HepG2 (cell line): ENCODE results near the gene TFEB. TPM values are rescaled to one million over a fixed set of nuclear protein-coding genes. Genes with fewer than 3 reads are reported as not detected.

Experiments used
- ADNP ChIP-seq: sonication (generic); formaldehyde crosslinking; IDR thresholded peaks from 2 replicates; pipeline ENCODE4 v1.4.0; 2020; ENCODE audit warnings: missing genetic modification reagents
- CCAR2 ChIP-seq: fragments of 200-400 bp; formaldehyde crosslinking; optimal IDR thresholded peaks from 2 replicates; pipeline ENCODE3; 2018; ENCODE audit warnings: low read depth, mild to moderate bottlenecking, low read length, moderate library complexity
- ELF3 ChIP-seq: IDR thresholded peaks from 2 replicates; pipeline ENCODE4 v1.6.1; 2016; ENCODE audit warnings: missing genetic modification reagents, missing compliant biosample characterization
- FOXO1 ChIP-seq: sonication (generic); formaldehyde crosslinking; IDR thresholded peaks from 2 replicates; pipeline ENCODE4 v1.4.0; 2020; ENCODE audit warnings: missing genetic modification reagents
- HOMEZ ChIP-seq: IDR thresholded peaks from 2 replicates; pipeline ENCODE4 v1.6.1; 2016; ENCODE audit warnings: low read depth
- KDM5A ChIP-seq: fragments of 200-600 bp; sonication (generic); IDR thresholded peaks from 2 replicates; pipeline ENCODE4 v1.7.0; 2018; ENCODE audit warnings: antibody characterized with exemption, mild to moderate bottlenecking, low read length, borderline replicate concordance
- NONO ChIP-seq, 2 experiments: fragments of 450-650 bp in 1 of 2; sonication (generic) in 1 of 2; formaldehyde crosslinking in 1 of 2; IDR thresholded peaks in 1 of 2; conservative IDR thresholded peaks in 1 of 2; 2 replicates each; pipeline versions ENCODE4 v1.6.1 to v1.8.0; 2017 to 2022; ENCODE audit warnings: mild to moderate bottlenecking in 1 of 2, missing genetic modification reagents in 1 of 2, moderate library complexity in 1 of 2
- NR2F1 ChIP-seq, 2 experiments: fragments of 450-650 bp in 1 of 2; formaldehyde crosslinking in 1 of 2; IDR thresholded peaks; 2 replicates each; pipeline versions ENCODE4 v1.5.0 to v1.6.1; 2016 to 2020; ENCODE audit warnings: mild to moderate bottlenecking in 1 of 2, missing compliant biosample characterization in 1 of 2, missing genetic modification reagents in 1 of 2, moderate library complexity in 1 of 2
- SALL2 ChIP-seq: sonication (generic); formaldehyde crosslinking; IDR thresholded peaks from 2 replicates; pipeline ENCODE4 v1.8.1; 2023; ENCODE audit warnings: mild to moderate bottlenecking, missing genetic modification reagents, inconsistent platforms
- SIN3B ChIP-seq: fragments of 150-350 bp; IDR thresholded peaks from 2 replicates; pipeline ENCODE4 v1.6.1; 2014; ENCODE audit warnings: low read length
- ZBED4 ChIP-seq: sonication (generic); formaldehyde crosslinking; IDR thresholded peaks from 2 replicates; pipeline ENCODE4 v1.4.0; 2020; ENCODE audit warnings: missing genetic modification reagents, borderline replicate concordance
- ZFP36 ChIP-seq: fragments of 150-350 bp; IDR thresholded peaks from 2 replicates; pipeline ENCODE4 v1.6.1; 2018; ENCODE audit warnings: borderline replicate concordance, low read length, low read depth; ENCODE audit not compliant: partially characterized antibody
- ZNF407 ChIP-seq: sonication (generic); formaldehyde crosslinking; IDR thresholded peaks from one replicate; pipeline ENCODE4 v1.5.1; 2020; ENCODE audit warnings: mild to moderate bottlenecking, missing genetic modification reagents; ENCODE audit errors: not compliant biosample characterization
- ZNF598 ChIP-seq: sonication (generic); formaldehyde crosslinking; IDR thresholded peaks from 2 replicates; pipeline ENCODE4 v1.5.1; 2020; ENCODE audit warnings: mild to moderate bottlenecking, missing genetic modification reagents, borderline replicate concordance
- polyA plus RNA-seq, 8 experiments: library from polyadenylated mRNA; depleted of rRNA in 3 of 8; stranded (reverse) in 7 of 8; unstranded in 1 of 8; fragments of >200 nt; fragmentation: Illumina TruSeq in 4 of 8; extraction: Trizol in 4 of 8; gene quantifications; 2 replicates each; pipeline versions ENCODE4 v1.2.1 to v1.2.3, GENCODE V29; 2011 to 2016; ENCODE audit warnings: low read depth in 4 of 8, missing spikeins in 1 of 8, mixed read lengths in 1 of 8; ENCODE audit not compliant: insufficient read depth in 1 of 8
- total RNA-seq, 5 experiments: library from RNA; depleted of rRNA; stranded (reverse); fragments of >200 nt; fragmentation: Illumina TruSeq; extraction: Trizol; gene quantifications; 2 replicates each; pipeline ENCODE4 v1.2.3, GENCODE V29; 2016; ENCODE audit warnings: low read depth in 1 of 5

TFEB gene
- total and polyA plus RNA-seq, 2 of the 13 experiments (the other 11 are each of a cell fraction or from before 2014, with no cell fraction given), result 13.3 to 18.7 TPM

GRCh38 chr6:41728073-41728936, 7.1 kb downstream of the TFEB start (continued):
- TF ChIP-seq ZBED4 (no peak), ELF3 (CRISPR knock-in tag) (no peak), HOMEZ (CRISPR knock-in tag) (no peak), ZNF407 (CRISPR knock-in tag) (no peak), KDM5A (no peak), ADNP (CRISPR knock-in tag) (no peak), NONO (IDR thresholded peaks at IDR 0.05) (no peak), NONO (CRISPR knock-in tag; conservative IDR thresholded peaks at IDR 0.05) (no peak), ZFP36 (no peak), SALL2 (CRISPR knock-in tag) (no peak), ZNF598 (CRISPR knock-in tag) (0 out of 2 replicates have a peak, but pooled peaks have one; percentile 49), FOXO1 (CRISPR knock-in tag) (no peak; the same call in 1 of the 2 replicates), NR2F1 (CRISPR knock-in tag; IDR thresholded peaks at IDR 0.05) (no peak), SIN3B (no peak), CCAR2 (no peak)
